Brain microvascular endothelial cell (primary cell): Measurements from ENCODE around the gene ATP2B3.

Experiments
- DNase-seq: peaks from one replicate; pipeline ENCODE4 v3.0.0-alpha.2; 2020
- H3K27ac ChIP-seq: fragments of 250-450 bp; sonication (Bioruptor Pico); 2 replicates; pipeline ENCODE4 v1.5.1; 2020; ENCODE audit warnings: mild to moderate bottlenecking, moderate library complexity
- H3K27me3 ChIP-seq: fragments of 250-450 bp; sonication (Bioruptor Pico); replicated peaks from 2 replicates; pipeline ENCODE4 v1.5.1; 2020; ENCODE audit warnings: mild to moderate bottlenecking
- H3K36me3 ChIP-seq: fragments of 250-450 bp; sonication (Bioruptor Pico); replicated peaks from 2 replicates; pipeline ENCODE4 v1.5.1; 2020; ENCODE audit warnings: mild to moderate bottlenecking
- H3K4me3 ChIP-seq: 2 replicates; pipeline ENCODE4 v1.5.1; 2011; ENCODE audit warnings: low read depth, mild to moderate bottlenecking, control low read depth, low read length, moderate library complexity
- in situ Hi-C: cut with HindIII; loops from 2 replicates; pipeline ENCODE4 v1.10.0; 2017; ENCODE audit warnings: low sequenced_read_pairs, low pct_ligation_motif_present
- TF ChIP-seq, protein P1 (sequence below): IDR thresholded peaks from 2 replicates; pipeline ENCODE4 v1.5.1; 2011; ENCODE audit warnings: low read depth, mild to moderate bottlenecking, moderate library complexity, low read length, control low read depth, inconsistent platforms; ENCODE audit errors: missing control alignments

ATP2B3 gene

DNA sequence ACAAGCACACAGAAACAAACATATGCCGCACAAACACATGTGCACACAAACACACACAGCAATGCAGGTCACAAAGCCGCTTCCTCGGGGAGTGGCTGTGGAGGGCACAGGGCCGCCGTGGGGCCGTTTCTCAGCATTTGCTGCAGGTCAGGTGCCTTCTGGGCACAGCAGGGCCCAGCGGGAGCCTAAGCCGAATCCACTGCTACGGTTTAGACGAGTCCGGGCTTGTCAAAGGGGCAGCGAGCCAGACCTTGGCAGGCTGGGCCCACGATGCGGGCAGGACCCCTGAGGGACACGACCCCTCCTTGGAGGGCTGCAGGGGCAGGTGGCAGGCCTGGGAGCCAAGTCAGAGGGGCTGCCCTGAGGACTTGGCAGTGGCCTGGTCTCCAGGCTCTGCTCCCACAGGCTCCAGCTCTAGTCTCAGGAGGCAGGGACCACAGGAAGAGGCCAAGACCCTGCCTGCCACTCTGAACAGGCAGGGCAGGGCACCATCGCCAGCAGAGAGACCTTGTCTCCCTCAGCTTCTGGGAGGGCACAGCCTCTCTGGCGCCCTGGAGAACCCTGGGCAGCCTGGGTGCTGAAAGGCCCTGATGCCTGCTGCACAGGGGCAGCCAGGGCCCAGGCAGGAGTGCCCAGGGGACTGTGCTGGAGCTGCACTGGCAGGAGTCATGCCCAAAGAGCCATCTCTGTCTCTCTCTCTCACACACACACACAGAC lies 5.5 kb upstream of the ATP2B3 start:
- H3K27me3 ChIP-seq, result peaks cover 7% of the 10 kb centered on the region
- no peak for DNase-seq
- no peak overlapping the region for H3K4me3 ChIP-seq
- TF ChIP-seq, protein P1, sequence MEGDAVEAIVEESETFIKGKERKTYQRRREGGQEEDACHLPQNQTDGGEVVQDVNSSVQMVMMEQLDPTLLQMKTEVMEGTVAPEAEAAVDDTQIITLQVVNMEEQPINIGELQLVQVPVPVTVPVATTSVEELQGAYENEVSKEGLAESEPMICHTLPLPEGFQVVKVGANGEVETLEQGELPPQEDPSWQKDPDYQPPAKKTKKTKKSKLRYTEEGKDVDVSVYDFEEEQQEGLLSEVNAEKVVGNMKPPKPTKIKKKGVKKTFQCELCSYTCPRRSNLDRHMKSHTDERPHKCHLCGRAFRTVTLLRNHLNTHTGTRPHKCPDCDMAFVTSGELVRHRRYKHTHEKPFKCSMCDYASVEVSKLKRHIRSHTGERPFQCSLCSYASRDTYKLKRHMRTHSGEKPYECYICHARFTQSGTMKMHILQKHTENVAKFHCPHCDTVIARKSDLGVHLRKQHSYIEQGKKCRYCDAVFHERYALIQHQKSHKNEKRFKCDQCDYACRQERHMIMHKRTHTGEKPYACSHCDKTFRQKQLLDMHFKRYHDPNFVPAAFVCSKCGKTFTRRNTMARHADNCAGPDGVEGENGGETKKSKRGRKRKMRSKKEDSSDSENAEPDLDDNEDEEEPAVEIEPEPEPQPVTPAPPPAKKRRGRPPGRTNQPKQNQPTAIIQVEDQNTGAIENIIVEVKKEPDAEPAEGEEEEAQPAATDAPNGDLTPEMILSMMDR, result no peak
- peaks cover 4% of the 10 kb centered on the region for H3K36me3 ChIP-seq
- in situ Hi-C loops, result no loop called here
- no peak overlapping the region for H3K27ac ChIP-seq

DNA sequence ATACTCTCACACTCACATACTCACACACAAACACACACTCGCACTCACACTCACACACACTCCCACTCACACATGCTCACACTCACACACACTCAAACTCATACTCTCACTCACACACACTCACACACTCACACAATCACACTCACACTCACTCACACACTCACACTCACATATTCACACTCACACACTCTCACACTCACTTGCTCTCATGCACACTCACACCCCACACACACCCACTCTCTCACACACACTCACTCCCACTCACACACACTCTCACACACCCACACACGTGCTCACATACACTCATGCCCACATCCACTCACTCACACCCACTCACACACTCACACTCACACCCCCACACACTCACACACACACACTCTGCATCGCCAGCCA lies 4.9 kb upstream of the ATP2B3 start:
- no peak overlapping the region for H3K4me3 ChIP-seq
- no peak overlapping the region for H3K27ac ChIP-seq
- H3K36me3 ChIP-seq, result peaks cover 2% of the 10 kb centered on the region
- peaks cover 8% of the 10 kb centered on the region for H3K27me3 ChIP-seq
- DNase-seq, result no peak
- in situ Hi-C loops, result no loop called here
- TF ChIP-seq, protein P1, result no peak

DNA sequence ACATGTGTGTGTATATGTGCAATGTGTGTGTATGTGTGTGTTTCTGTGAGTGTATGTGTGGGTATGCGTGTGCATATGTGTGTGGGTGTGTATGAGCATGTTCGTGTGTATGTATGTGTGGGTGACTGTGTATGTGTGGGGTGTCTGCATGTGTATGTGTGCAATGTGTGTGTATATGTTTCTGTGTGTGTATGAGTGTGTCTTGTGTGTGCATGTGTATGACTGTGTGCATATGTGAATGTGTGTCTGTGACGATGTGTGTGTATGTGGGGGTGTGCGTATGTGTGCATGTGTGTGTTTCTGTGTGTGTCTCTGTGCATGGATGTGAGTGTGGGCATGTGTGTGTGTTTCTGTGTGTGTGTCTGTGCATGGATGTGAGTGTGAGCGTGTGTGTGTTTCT lies 4.2 kb upstream of the ATP2B3 start:
- Histone ChIP-seq H3K36me3 (no peaks in the 10 kb centered on the region), H3K27ac (no peak overlapping the region), H3K4me3 (no peak overlapping the region), H3K27me3 (peaks cover 12% of the 10 kb centered on the region)
- in situ Hi-C loops, result no loop called here
- no peak for DNase-seq
- TF ChIP-seq, protein P1, result no peak

DNA sequence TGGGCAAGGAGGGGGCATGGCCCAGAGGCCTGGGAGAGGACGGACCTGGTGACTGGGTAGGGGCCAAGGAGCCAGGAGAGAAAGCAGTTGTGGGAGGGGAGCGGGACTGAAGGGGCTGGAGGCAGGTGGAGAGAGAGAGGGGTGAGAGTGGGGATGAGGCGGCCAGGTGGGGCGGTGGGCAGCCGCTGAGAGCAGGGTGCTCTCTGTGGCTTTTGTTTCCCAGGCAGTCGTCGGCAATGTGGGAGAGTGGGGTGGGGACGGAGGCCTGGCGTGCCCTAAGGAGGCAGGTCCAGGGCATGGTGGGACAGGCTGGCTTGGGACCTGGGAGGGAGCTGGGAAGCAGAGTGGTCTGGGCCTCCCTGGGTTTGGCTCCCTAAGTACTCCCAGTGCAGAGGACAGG lies 3.2 kb upstream of the ATP2B3 start:
- H3K36me3 ChIP-seq, result no peaks in the 10 kb centered on the region
- in situ Hi-C loops, result no loop called here
- no peak for DNase-seq
- peaks cover 13% of the 10 kb centered on the region for H3K27me3 ChIP-seq
- H3K27ac ChIP-seq, result no peak overlapping the region
- TF ChIP-seq, protein P1, result no peak
- H3K4me3 ChIP-seq, result no peak overlapping the region

DNA sequence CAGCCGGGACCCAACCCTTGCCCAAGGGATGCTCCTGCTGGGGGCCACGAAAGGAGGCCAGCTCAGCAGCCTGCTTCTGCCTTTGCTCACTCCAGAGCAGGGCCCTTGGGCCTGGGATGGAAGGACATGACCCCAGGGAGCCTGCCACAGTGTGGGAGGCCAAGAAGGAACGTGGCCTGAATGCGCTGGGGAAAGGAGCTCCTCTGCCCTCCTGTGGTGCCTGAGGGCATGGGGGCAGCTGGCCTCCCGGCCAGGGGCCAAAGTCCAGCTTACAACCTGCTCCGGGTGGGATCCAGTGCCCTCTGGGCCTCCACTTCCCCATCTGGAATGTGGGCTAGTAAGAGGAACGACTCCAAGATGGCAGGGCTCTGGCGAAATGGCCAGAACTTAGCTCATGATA lies 2.0 kb upstream of the ATP2B3 start:
- H3K4me3 ChIP-seq, result no peak overlapping the region
- TF ChIP-seq, protein P1, result no peak
- no peak overlapping the region for H3K27ac ChIP-seq
- no peaks in the 10 kb centered on the region for H3K36me3 ChIP-seq
- peaks cover 13% of the 10 kb centered on the region for H3K27me3 ChIP-seq
- no peak for DNase-seq
- in situ Hi-C loops, result no loop called here

DNA sequence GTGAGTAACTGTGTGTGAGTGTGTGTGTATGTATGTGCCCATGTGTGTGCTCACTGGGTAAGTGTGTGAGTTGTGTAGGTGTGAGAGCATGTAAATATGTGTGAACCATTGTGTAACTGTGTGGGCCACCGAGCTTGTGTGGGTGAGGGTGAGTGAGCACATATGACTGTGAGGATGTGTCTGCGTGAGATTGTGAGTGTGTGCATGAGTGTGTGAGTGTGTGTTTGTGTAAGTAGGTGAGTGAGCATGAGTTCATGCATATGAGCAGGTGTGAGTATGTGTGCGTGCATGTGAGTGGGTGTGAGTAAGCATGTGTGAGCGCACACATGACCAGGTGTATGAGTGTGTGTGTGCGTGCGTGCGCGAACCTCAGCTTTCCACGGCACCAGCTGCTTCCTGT lies 1.4 kb upstream of the ATP2B3 start:
- in situ Hi-C loops, result no loop called here
- peaks cover 13% of the 10 kb centered on the region for H3K27me3 ChIP-seq

More for the DNA sequence above, 1.4 kb upstream of the ATP2B3 start:
- H3K36me3 ChIP-seq, result no peaks in the 10 kb centered on the region
- DNase-seq, result no peak
- H3K4me3 ChIP-seq, result no peak overlapping the region
- no peak overlapping the region for H3K27ac ChIP-seq
- TF ChIP-seq, protein P1, result no peak
